ENCODE data around the gene MT4.

MT4 gene

GRCh38 chr16:56530872-56531271 is 34.0 kb upstream of the MT4 start:
- no peak for TF ChIP-seq CTCF (IDR thresholded peaks at IDR 0.05)

GRCh38 chr16:56532714-56533113 is 32.2 kb upstream of the MT4 start:
- no peak for TF ChIP-seq CTCF (IDR thresholded peaks at IDR 0.05)

DNA sequence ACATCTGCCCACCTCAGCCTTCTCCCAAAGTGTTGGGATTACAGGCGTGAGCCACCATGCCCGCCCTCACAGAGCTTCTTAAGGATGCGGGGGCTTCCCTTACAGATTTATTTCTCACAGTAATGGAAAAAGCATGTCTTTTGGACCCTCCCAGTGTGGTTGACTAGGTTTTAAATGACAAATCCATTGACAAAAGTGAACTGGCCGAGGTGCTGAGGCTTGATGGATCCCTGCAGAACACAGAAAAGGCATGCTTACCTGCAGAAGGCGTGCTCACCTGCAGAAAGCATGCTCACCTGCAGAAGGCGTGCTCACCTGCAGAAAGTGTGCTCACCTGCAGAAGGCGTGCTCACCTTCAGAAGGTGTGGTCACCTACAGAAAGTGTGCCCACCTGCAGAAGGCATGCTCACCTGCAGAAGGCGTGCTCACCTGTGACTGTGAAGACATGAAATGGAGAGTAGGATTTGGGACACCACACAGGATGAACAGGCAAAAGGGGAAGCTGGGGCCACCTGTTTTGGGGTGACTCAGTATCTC is 30.0 kb upstream of the MT4 start:
- peak; percentile 27; the same call in 1 of the 2 replicates for TF ChIP-seq CTCF (IDR thresholded peaks at IDR 0.05)

DNA sequence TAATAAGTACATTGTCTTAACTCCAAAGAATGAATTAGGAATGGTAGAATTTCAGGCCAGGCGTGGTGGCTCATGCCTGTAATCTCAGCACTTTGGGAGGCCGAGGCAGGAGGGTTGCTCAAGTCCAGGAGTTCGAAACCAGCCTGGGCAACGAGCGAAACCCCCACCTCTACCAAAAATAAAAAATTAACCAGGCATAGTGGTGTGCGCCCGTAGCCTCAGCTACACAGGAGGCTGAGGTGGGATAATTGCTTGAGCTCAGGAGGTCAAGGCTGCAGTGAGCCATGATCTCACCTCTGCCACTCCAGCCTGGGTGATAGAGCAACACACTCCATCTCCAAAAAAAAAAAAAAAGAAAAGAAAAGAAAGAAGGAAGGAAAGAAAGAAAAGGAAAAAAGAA is 26.5 kb upstream of the MT4 start:
- no peak for TF ChIP-seq CTCF (IDR thresholded peaks at IDR 0.05)

DNA sequence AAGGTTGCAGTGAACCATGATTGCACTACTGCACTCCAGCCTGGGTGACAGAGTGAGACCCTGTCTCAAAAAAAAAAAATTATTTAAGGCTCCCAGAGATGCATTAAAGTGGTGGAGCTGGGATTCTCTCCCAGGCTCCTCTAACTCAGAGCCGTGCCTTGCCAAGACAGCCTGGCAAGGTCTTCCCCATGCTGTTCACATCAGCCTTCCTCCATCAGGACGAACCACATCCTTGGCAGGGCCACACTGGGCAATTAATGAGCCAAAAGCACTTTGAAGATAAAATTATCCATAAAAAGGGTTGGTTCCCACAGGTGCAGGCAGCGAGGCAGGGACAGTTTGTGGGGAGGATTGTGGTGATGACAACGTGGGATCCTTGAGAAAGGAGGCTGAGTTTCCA is 25.2 kb upstream of the MT4 start:
- TF ChIP-seq CTCF (IDR thresholded peaks at IDR 0.05), result no peak

DNA sequence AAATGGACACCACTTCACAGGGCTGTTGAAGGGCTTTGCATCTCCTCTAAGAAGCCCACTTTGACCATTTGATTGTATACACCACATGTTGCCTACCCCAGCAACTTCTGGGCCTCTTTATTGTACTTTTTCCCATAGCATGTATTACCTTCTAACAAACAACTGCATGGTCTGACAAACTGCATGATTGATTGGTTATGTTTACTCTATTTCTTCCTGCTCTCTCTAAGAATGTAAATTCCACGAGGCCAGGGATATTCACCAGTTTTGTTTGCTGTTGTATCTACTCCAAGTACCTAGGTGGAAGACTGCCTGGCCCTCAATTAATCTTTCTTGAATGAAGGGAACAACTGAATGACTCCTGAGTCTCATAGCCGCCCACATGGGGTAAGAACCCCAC is 22.8 kb upstream of the MT4 start:
- TF ChIP-seq CTCF (IDR thresholded peaks at IDR 0.05), result no peak

- no peak for TF ChIP-seq CTCF (IDR thresholded peaks at IDR 0.05)
Observed at GRCh38 chr16:56547120-56547948, 17.5 kb upstream of the MT4 start.

Data from LNCAP (cell line).